Ramos (cell line): ENCODE measurements around the gene NKAIN2.
"Not testable (repeated sequence)": the region's sequence is repeated elsewhere in the genome, so short reads cannot be mapped to it uniquely, and the experiment has no call there.

Experiments
- in situ Hi-C: fragments of 300-500 bp; cut with MboI; formaldehyde crosslinking; loops from one replicate; pipeline ENCODE4 v1.14.3; 2022; ENCODE audit warnings: low sequenced_read_pairs; ENCODE audit not compliant: unreplicated experiment

The NKAIN2 gene

GRCh38 chr6:124535299-124535698 lies 731.6 kb downstream of the NKAIN2 start:
- in situ Hi-C loops = no loop called here

- in situ Hi-C loops = no loop called here
Measured at GRCh38 chr6:124535746-124536145, 732.1 kb downstream of the NKAIN2 start.

DNA sequence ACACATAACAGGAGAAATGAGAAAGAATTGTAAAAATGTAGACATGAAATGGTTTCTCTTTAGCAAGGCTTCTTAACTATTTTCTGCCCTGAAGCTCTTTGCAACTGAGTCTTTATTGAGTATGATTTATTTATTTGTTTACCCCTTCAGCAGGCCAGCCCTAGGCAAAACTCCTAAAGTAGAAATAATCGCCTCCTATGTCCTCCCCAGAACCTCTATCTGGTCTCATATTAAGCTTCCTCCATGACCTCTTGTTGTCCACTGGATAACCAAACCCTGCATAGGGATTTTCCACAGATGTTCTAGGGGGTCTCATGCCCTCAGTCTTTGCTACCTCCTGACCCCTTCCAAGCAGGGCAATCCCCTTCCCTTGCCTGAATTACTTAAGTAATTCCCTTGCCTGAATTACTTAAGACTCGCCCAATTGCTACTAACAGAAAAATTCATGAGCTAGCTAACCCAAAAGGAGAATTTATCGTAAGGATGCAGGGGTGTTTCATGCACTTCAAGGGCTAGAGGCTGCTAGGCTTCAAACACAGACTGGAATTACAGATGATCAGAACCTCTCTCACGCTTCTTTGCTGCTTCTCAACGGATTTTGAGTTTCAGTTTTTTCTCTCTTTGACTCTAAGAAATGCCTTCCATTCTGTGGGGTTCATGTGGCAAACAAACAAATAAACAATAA lies 732.6 kb downstream of the NKAIN2 start:
- in situ Hi-C loops = no loop called here

GRCh38 chr6:124536842-124537191 lies 733.2 kb downstream of the NKAIN2 start:
- in situ Hi-C loops = no loop called here

GRCh38 chr6:124539096-124539495 lies 735.4 kb downstream of the NKAIN2 start:
- in situ Hi-C loops = no loop called here

DNA sequence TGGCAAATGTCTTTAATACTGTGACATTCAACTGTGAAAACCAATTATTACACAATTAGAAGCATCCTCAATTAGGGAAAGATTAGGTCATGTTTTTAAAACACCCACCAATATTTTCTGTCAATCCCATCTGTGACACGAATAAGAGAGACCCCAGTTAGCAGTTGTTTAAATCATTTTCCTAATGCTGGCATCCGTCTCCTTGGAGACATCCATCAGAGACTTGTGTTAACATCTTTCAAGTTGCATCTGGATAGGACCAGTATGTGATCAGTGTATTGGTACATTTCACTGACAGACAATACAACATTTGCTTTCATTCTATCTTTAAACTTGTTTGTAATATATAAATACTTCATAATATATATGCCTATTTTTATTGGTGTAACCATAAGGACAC lies 737.9 kb downstream of the NKAIN2 start:
- in situ Hi-C loops = no loop called here

GRCh38 chr6:124546601-124547000 lies 742.9 kb downstream of the NKAIN2 start:
- in situ Hi-C loops = no loop called here

DNA sequence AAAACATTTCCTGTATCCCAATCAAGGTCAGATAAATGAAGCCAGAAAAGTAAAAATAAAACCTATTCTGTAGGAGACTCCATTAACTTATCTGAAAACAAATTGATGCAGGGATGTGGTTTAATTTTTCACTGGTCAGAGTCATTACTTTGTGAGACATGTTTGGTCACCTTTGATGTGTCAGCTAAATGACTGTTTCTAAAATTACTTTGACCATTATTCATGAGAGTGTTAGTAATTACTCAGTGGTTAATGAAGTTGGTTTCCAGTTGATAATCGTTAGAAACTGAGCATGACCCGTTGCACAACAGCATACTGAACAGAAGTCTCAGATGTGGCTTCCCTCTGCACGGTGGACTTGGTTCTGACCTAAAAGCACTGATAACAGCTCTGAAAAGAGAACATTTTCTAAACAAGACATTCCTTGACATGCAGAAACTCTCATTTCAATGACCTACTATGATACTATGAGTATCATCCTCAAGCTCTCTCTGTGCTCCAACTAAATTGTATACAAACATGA lies 748.1 kb downstream of the NKAIN2 start:
- in situ Hi-C loops = no loop called here

DNA sequence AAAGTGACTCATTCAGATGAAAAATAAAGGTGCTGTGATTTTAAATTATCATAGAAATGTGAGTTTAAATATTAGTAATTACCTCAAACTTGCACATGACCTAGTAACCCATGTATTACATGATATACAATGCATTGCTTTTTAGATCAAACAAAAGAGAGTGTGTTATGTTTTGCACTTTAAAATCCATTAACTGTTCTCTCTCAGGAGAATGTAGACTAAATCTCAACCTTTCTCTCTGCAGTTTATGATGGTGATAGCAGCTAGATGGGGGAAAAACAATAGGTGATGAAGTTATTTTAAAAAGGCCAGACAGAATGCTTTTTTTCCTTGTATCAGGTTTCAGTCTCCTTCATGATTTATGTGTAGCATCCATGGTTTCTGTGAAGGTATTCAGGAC lies 754.2 kb downstream of the NKAIN2 start:
- in situ Hi-C loops = no loop called here

GRCh38 chr6:124560078-124560477 lies 756.4 kb downstream of the NKAIN2 start:
- in situ Hi-C loops = not testable (repeated sequence)

DNA sequence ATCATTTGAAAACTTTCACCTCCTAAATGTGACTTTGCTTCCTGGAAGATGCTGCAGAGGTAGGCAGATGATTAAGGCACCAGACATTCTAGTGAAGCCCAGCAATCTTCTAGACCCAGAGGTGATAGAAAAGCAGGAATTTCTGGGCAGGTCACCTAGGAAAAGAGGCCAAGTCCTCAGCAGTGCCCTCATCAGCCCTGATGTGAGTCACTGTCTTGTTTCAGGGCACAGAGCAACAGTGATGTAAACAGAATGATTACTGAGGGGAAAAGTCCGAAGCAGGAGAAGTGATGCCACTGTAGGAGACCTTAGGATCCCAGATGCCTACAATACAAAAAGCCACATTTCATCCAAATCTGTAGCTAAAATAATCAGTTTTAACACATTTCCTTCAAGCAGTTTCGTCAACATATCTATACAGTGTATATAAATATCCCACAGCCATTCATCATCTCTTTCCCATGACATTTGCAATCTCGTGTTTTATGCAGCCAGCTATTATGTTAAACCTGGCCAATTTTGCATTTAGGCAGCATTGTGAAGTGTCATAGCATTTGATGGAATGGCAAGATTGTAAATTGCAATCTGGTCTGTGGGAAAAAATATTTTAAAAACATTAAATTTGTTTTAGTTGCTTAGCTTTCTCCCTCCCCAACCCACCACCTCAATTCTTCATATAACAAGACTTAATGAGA lies 757.4 kb downstream of the NKAIN2 start:
- in situ Hi-C loops = no loop called here

DNA sequence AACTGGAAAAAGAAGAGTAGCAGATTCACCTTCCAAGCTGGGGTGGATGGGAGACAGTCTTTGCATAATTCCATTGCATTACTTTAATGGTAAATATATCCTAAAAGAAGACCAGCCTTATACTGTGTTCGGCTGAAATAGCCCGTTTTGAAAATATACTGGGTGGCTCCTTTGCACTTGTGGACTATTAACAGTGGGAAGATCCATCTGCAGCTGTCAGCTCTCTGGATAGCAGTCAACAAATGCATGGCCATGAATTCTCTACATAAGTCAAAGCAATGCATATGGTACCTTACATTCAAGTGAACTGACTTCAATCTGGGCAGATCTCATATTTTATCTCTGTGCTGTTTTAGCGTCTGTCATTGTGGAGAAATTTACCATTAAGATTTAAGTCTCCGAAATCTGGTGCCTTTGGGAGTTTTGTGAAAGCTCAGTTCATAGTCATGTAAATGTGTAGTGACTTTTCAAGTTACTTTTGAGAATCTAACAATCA lies 758.0 kb downstream of the NKAIN2 start:
- in situ Hi-C loops = no loop called here

- in situ Hi-C loops = not testable (repeated sequence)
Measured at GRCh38 chr6:124564125-124564524, 760.5 kb downstream of the NKAIN2 start.

- in situ Hi-C loops = no loop called here
Measured at GRCh38 chr6:124567401-124567800, 763.7 kb downstream of the NKAIN2 start.

GRCh38 chr6:124573953-124574352 lies 770.3 kb downstream of the NKAIN2 start:
- in situ Hi-C loops = no loop called here

- in situ Hi-C loops = no loop called here
Measured at GRCh38 chr6:124577734-124578281, 774.1 kb downstream of the NKAIN2 start.

DNA sequence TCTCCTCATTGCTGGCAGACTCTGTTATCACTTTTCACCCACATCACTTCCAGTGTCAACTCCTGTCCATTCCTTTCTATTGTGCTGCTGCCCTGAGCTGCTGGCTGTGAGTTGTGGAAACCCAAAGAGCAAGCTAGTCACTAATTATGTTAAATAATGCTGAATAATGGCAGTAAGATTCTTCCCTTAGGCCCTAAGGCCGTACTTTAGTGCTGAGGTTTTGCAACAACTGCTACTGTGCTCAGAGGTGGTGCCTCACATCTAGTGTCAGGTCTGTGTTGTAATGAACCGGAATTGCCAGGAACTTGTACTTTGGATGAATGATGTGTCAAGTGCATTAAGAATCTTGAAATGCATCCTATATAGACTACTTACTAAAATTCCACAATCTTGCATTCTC lies 786.3 kb downstream of the NKAIN2 start:
- in situ Hi-C loops = no loop called here

DNA sequence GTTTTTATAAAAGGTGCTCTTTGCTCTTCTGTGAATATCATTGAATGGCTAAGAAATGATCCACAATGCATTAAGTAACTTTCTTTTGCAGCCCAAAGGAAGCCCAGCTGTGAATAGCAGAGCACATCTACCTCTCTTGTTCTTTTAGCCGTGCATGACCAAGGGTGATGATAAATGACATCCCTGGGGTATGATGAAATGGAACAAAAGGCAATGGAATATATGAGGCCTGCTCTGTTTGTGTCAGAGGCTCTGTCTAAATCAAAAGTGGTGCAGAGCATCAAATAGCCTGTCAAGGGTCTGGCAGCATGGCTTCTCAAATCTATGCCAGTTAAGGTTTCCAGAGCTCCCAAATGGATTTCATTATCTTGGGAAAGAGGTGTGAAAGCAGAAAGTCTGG lies 796.0 kb downstream of the NKAIN2 start:
- in situ Hi-C loops = no loop called here

DNA sequence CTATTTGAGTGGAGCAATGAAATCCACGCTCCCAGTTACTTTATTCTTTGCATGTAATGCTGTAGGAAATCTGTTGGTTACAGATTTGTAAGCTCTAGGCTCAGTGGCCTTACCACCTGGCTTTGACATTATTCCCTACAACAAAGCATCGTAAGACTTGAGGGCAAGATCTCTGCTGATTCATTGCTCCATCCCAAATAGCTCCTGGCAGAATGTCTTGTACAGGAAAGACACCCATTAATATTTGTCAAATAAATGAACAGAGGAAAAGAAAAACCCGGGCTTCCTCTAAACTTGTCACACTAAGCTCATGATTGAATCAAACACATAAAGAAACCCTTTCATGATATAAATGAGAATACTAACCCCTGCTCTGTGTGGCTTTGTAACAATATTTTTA lies 801.1 kb downstream of the NKAIN2 start:
- in situ Hi-C loops = no loop called here

DNA sequence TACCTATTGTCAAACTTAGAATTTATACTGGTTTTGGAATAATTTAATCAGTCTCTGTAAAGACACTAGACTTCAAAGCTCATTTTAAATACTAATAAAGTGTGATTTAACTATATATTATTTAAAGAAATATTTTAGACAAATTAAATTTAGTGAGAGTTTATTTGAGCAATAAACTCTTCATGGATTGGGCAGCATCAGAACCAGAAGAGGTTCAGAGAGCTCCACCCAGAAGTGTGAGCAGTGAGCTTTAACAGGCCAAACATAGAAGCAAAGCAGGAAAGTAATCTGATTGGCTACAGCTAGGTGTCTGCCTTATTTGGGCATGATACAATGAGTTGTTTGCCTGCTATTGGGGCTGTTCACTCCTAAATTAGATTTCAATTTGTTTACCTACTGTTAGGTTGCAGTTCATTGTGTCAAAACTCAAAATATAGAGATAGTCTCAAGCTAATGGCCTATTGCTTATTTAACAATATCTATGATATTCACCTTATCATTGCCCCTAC lies 803.5 kb downstream of the NKAIN2 start:
- in situ Hi-C loops = no loop called here

DNA sequence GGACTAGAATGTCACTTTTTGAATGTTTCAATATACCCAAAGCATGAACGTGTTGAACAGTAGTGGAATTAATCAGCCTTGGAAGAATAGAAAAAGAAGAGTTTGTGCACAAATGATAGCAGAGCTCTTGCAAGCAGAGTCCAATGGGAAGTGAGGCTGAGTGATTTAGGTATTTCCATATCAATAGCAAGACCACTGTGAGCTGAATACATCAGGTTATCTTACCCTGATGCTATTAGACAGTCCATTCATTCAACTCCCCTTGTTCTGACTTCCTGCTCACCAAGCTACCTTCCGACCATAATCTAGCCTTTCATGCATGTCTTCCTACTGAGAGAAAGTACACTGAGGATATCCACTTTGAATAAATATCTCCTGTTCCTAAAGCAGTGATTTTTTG lies 809.4 kb downstream of the NKAIN2 start:
- in situ Hi-C loops = no loop called here
